Stimulated activated CD8-positive, alpha-beta memory T cell treated with anti-CD3 and anti-CD28 coated beads, Interleukin-7, amount 100 ng/mL, for 4 hours (primary cell): ENCODE results near the gene NPM1.
"Not testable (repeated sequence)": the region's sequence is repeated elsewhere in the genome, so short reads cannot be mapped to it uniquely, and the experiment has no call there.

ENCODE experiments used
- DNase-seq, 2 donors: peaks; one replicate each; pipeline ENCODE4 v3.0.0-alpha.2; 2020; ENCODE audit warnings: low read depth in 2 of 2

The NPM1 gene

DNA sequence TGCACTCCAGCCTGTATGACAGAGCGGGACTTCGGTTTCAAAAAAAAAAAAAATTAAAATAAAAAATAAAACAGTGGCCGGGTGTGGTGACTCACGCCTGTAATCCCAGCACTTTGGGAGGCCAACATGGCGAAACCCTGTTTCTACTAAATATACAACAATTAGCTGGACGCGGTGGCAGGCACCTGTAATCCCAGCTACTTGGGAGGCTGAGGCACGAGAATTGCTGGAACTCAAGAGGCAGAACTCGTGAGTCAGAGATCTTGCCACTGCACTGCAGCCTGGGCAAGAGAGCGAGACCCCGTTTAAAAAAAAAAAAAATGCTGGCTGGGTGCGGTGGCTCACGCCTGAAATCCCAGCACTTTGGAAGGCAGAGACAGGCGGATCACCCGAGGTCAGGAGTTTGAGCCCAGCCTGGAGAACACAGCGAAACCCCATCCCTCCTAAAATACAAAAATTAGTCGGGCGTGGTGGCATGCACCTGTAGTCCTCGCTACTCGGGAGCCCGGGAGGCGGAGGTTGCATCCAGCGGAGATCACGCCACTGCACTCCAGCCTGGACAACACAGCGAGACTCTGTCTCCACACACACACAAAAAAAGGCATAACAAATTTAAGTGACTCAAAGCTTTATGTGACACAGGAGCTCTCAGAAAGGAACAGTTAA is 1.5 kb upstream of the NPM1 start:
- no peak for DNase-seq

DNA sequence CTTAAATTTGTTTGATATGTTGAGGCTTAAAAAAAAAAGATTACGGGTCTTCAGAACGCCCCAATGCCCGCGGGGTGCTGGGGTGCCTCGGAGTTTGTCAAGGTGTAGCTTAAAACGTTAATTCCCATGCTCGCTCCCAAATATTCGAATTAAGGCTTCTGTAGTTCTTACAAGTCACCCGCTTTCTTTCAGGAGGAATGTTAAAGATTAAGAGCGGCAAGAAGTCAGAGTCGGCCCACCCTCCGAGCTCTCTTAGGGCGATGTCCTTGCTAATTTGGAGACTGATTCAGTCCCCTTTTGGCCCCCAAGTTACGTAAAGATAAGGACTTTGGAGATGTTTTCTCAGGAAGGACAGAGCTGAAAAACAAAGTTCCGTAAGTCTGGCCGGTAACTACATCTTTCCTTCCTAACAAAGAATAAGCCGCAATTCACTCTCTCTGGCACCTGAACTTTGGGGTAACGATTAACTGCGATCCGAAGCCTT is 746 bp upstream of the NPM1 start:
- DNase-seq, result no peak

DNA sequence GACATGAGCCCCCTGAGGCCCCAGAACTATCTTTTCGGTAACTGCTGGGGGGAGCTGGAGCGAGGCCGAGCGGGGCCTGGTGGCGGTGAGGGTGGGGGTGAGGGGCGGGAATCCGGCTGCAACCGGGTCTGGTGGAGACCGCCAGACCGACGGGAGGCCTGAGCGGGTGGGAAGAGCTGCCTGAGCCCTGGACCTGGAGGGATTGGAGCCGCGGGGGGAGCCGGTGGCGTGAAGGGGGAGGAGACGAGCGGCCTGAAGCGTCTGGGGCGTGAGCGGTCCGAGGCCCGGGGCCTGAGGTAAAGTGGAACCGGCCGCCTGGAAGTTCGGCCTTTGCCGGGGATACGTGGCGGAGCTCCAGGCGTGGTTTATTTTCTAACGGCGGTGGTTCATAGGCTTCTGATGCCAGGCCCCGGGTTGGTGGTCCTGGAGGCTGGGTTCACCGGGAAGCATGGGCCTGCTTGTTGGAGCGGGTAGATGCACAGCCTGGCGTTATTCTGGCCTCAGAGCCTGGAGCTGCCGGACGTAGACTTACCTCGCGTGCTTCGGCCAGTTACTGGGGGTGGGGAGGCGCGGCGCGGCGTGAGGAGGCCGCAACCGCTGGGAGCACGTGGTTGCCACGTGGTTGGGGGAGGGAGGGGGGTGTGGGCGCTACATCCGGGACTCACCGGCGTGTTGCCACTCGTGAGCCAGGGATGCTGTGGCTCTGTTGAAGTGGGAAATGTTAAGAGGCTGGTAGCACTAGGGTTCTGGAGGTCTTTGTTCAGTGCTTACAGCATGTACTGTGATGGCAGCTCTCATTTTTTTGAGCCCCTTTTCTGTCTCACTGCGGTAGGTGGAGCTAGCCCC is 544 bp downstream of the NPM1 start:
- DNase-seq, result peak; percentile 77 to 79

DNA sequence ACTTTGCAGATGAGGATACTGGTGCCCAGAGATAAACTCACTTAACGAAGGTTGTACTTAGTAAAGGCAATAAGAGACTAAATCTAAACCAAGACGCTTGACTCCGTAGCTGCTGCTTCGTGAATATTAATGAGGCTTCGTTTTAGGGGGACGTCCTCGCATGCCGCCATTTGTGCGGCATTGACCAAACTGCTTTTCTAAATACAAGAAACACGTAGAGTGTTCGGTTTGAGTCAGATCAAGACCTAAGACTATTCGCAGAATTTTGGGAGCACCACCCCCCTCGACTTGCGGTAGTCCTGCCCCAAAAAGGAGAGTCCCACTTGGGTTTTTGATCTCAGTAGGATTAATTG is 1.1 kb downstream of the NPM1 start:
- DNase-seq, result no peak

DNA sequence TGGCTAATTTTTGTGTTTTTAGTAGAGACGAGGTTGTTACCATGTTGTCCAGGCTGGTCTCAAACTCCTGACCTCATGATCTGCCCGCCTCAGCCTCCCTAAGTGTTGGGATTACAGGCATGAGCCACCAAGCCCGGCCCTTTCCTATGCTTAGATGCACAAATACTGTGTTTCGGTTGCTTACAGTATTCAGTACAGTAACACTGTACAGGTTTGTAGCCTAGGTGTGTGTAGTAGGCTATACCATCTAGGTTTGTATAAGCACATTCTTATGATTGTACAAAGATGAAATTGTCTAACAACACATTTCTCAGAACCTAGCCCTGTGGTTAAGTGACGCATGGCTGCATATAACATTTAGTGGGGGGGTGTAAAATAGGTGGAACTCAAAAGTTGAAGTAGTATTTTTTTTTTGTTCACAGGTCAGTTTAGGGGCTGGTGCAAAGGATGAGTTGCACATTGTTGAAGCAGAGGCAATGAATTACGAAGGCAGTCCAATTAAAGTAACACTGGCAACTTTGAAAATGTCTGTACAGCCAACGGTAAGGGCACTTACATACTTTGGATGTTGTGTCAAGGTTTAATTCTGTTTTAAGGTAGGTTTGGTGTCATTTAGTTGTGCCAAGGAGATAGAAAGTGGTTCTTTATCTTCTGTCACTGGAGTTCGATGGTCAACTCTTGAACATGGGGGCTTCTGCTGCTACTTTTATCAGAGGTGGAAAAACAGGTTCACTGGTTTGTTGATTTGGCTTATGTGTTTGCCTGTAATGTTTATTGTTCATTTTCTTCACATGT is 3.4 kb downstream of the NPM1 start:
- no peak for DNase-seq

DNA sequence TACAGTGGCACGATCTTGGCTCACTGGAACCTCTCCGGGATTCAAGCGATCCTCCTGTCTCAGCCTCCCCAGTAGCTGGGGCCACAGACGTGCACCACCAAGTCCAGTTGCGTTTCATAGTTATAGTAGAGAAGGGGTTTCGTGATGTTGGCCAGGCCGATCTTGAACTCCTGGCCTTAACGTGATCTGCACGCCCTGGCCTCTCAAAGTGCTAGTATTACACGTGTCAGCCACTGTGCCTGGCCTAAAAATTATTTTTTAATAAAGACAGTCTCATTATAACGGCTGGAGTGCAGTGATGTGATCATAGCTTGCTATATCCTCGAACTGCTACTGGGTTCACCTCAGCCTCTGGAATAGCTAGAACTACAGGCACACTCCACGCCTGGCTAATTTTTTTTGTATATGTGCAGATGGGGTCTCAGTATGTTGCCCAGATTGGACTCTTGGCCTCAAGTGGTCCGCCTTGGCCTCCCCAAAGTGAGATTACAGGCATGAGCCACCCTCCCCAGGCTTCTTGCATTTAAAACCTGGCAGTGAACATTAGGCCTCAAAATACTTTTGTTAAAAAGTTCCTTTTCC is 4.4 kb downstream of the NPM1 start:
- no peak for DNase-seq

DNA sequence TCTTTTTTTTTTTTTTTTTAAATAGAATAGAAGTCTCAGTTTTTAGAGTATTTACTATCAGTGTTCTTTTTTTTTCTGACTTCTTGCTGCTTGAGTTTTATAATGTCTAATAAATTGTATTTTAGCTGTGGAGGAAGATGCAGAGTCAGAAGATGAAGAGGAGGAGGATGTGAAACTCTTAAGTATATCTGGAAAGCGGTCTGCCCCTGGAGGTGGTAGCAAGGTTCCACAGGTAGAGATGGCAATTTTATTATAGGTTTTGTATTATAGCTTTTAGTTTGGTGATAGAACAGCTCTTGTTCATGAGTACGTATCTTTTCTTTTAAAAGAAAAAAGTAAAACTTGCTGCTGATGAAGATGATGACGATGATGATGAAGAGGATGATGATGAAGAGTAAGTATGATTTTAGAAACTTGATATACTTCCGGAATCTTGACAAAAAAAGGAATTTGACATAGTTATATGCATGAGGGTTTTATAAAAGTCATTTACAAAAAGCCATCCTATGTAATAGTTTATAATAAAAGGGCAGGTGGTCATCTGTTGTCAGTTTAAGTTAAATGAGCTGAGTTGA is 5.0 kb downstream of the NPM1 start:
- no peak for DNase-seq

DNA sequence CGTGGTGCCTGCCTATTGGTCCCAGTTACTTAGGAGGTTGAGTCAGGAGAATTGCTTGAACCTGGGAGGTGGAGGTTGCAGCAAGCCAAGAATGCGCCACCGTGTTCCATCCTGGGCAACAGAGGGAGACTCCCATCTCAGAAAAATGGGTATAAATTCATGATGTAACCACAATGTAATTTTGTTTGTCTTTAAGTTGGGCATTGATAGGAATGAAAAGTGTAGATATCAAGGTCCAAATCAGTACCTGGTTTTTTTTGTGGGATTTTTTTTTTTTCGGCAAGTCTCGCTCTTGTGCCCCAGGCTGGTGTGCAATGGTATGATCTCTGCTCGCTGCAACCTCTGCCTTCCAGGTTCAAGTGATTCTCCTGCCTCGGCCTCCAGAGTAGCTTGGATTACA is 7.4 kb downstream of the NPM1 start:
- no peak for DNase-seq

DNA sequence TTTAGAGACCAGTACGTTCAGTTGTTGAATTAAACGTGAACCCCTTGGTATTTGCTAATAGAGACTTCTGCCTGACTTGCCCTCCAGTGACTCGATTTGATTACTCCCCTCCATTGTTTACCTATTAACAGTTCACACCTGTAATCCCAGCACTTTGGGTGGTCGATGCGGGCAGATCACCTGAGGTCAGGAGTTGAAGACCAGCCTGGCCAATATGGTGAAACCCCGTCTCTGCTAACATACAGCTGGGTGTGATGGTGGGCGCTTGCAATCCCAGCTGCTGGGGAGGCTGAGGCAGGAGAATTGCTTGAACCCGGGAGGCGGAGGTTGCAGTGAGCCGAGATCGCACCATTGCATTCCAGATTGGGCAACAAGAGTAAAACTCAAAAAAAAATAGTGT is 8.9 kb downstream of the NPM1 start:
- not testable (repeated sequence) for DNase-seq

DNA sequence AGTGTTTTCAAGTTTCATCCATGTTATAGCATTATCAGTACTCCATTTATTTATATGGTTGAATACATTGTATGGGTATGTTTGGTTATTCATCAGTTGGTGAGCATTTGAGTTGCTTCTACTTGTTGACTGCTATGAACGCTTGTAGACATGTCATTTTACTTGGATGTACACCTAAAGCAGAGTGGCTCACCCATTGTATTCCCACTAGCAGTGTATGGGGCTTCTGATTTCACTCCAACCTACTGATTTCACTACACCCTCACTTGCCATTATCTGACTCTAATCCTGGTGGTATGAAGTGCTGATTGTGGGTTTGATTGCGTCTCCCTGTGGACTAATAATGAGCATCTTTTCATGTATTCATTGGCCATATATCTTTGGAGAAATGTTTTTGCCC is 9.5 kb downstream of the NPM1 start:
- no peak for DNase-seq

DNA sequence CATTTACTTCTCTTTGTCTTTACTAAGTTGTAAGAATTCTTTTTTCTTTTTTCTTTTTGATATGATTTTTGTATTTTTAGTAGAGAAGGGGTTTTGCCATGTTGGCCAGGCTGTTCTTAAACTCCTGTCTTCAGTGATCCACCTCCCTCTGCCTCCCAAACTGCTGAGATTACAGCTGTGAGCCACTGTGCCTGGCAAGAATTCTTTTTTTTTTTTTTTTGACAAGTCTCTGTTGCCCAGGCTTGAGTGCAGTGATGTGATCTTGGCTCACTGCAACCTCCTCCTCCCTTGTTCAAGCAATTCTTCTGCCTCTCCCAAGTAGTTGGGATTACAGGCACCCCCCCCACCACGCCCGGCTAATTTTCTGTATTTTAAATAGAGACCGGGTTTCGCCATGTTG is 9.9 kb downstream of the NPM1 start:
- no peak for DNase-seq

DNA sequence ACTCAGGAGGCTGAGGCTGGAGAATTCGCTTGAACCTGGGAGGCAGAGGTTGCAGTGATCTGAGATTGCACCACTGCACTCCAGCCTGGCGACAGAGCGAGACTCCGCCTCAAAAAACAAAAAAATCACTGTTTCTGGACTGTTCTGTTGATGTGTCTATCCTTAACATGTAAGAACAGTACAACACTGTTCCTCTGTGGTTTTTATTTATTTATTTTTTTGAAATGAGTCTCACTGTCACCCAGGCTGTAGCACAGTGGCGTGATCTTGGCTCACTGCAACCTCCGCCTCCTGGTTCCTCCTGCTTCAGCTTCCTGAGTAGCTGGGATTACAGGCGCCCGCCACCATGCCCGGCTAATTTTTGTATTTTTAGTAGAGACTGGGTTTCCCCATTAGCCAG is 11.0 kb downstream of the NPM1 start:
- not testable (repeated sequence) for DNase-seq

DNA sequence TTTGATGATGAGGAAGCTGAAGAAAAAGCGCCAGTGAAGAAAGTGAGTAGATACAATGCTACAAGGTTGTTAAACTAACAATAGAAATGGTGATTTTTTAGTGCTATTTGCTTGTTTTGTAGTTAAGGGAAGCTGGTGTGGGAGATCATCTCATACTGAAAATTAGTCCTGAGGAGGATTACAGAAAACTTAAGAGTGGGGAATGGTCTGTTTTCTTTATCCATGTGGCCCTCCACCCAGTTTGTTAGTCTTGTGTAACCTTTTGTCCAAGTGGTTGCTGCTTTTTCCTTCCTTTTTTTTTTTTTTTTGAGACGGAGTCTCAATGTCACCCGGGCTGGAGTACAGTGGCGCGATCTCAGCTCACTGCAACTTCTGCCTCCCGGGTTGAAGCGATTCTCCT is 12.5 kb downstream of the NPM1 start:
- no peak for DNase-seq

DNA sequence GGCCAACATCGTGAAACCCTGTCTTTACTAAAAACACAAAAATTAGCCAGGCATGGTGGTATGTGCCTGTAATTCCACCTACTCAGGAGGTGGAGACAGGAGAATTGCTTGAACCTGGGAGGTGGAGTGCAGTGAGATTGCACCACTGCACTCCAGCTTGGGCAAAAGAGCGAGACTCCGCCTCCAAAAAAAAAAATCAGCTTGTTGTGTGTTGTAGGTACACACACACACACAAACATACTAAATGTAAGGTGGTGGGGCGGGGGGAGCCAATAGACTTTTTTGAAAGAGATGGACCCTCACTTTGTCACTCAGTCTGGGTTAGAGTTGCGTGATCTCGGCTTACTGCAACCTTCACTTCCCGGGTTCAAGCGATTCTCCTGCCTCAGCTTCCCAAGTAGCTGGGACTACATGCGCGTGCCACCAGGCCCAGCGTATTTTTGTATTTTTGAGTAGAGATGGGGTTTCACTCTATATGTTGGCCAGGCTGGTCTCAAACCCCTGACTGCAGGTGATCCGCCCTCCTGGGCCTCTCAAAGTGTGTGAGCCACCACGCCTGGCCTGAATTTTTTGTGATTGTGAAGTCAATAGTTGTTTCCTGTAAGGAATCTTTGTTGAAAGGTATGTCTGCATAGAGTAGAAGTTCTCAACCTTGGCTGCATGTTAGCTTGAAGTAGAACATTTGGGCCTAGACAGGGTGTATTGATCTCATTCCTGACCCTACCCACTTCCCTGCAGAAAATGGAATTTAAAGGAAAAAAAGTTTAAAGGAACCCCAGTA is 13.7 kb downstream of the NPM1 start:
- no peak for DNase-seq

DNA sequence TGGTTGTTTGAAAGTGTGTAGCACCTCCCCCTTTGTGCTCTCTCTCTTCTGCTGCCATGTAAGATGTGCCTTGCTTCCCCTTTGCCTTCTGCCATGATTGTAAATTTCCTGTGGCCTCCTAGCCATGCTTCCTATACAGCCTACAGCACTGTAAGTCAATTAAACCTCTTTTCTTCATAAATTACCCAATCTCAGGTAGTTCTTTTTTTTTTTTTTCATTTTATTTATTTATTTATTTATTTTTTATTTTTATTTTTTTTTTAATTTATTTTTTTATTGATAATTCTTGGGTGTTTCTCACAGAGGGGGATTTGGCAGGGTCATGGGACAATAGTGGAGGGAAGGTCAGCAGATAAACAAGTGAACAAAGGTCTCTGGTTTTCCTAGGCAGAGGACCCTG is 15.1 kb downstream of the NPM1 start:
- not testable (repeated sequence) for DNase-seq

DNA sequence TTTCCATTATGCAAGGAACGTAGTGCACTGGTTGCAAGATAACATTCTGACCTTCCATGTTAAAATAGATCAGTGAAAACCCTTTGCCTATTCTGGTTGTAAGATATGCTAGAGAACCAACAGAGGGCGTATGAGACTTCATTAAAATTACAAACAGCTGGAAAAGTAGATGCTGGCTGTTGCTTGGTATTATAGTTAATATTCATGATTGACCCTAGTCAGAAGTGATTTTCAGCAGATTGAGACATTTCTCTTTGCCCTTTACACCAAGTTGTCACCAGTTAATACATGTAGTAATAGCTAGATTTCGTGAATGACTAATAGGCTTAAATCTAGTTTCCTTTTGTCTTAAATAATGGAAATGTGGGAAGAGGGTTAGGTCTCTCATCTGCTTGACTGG is 18.0 kb downstream of the NPM1 start:
- no peak for DNase-seq

DNA sequence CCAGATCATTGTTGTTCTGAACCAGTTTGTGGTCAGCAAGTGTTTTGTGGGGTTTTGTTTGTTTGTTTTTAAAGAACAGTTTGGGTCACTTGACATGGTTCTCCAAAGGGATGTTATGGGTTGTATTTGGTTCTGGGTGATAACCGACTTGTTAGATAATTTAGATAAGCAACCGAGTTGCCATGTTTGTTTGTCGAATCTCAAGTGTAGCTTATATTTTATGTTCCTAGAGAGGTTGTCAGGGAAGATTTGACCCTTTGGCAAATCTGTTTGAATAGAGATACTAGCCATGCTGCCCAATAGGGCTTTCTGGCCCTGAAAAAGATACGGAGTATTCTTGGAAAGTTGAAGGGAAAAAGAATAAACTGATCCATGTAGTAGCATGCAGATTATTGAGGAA is 19.6 kb downstream of the NPM1 start:
- no peak for DNase-seq

DNA sequence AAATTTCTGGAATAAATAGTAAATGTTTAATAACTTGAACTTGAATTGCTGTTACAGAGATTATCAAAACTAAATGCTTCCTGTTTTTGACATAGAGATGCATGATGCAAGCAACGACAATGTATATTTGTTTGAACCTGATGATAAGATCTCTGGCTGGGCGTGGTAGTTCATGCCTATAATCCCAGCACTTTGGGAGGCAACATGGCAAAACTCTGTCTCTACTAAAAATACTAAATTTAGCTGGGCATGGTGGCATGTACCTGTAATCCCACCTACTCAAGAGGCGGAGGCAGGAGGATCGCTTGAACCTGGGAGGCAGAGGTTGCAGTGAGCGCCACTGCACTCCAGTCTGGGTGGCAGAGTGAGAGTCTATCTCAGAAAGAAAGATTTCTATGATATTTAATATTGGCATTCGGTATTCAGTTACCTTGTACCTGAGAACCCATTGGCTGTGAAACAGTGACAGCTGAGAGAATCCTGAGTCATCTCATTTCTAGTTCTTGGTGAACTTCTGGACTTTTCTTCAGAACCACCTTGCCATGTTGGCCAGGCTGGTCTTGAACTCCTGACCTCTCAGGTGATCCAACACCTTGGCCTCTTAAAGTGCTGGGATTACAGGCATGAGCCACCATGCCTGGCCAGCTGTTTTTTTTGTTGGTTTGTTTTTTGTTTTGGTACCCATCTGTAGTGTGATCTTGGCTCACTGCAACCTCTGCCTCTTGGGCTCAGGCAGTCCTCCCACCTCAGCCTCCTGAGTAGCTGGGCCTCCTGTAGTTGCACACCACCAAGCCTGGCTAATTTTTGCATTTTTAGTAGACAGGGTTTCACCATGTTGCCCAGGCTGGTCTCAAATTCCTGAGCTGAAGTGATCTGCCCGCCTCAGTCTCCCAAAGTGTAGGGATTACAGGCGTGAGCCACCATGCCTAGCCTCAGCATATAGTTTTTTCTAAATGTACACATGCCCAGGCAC is 21.8 kb downstream of the NPM1 start:
- DNase-seq, result no peak

DNA sequence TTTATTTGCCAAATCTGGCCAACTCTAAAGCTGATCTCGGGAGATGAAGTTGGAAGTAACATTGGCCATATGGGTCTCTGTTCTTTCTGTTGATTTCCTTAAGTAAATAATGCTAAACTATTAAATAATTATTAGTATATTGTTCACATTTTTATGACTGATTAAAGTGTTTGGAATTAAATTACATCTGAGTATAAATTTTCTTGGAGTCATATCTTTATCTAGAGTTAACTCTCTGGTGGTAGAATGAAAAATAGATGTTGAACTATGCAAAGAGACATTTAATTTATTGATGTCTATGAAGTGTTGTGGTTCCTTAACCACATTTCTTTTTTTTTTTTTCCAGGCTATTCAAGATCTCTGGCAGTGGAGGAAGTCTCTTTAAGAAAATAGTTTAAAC is 22.5 kb downstream of the NPM1 start:
- DNase-seq, result no peak

DNA sequence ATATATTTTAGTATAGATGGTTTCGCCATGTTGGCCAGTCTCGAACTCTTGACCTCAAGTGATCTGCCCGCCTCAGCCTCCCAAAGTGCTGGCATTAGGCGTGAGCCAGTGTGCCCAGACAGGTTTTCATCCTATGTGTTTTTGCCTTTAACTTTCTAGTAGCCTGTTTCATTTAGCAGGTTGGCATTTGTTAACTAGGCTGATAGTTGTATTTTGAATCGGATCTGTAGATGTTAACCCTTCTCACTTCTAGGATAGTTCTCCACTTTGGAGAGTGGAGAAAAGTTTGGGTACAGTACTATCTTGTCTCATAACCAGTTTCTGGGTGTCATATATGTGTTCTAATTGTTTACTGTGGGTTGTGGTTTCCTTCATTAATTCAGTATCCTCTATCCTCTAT is 24.5 kb downstream of the NPM1 start:
- no peak for DNase-seq
